ENCODE data around the gene STAM2. TPM values are rescaled to one million over a fixed set of nuclear protein-coding genes. Genes with fewer than 3 reads are reported as not detected.

Gene STAM2
- total RNA-seq, 1 experiment from 2014 or later = 14.2 TPM

DNA sequence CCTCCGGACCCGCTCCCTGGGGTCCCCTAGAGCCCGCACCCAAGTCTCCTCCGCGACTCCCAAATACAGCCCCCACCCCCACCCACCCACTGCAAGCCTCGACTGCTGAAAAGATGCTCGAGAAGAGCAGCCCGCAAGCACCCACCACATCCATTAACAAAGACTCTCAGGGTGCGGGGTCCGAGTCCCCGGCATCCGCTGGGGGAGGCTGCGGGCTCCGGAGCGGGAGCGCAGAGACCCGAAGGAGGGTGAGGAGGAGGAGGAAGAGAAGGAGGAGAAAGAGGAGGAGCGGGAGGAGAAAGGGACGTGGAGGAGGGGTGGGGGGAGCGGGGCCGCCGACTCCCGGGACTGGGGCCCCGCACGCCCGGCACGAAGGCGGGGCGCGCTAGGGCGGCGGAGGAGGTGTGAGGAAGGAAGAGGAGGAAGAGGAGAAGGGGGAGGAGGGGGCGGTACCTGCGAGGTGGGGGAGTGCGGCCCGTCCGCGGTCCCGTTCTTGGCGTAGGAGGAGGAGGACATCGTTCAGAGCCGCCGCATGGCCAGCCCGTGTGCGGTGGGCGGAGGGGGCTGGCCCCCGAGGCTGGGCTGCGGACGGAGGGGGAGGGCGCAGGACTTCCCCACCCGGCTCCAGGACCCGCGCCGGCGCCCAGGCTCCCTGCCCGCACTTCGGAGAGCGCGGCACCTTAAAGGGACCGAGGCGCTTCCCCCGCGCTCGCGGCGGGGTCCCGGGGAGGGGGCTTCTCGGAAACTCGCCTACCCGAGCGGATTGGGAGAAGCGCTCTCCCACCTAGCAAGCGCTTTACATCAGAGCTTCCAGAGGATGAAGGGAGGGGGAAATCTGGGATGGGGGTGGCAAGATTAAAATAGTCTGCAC is 76.8 kb downstream of the STAM2 start, which contains the start of gene CACNB4:
Gene CACNB4 (minus strand): TSS at position 549 of the 871 bp plus-strand sequence.
- H2BK12ac ChIP-seq (ENCODE audit: insufficient read length, low read depth, low read length) = no peak within 1 kb of the TSS
- H3K23ac ChIP-seq (ENCODE audit: insufficient read length, low read depth, low read length) = no peak within 1 kb of the TSS
- WGBS (ENCODE audit: extremely low coverage, insufficient read length, low lambda C conversion rate) = no CpG with 5 or more reads among the region's 73 CpGs
- no peak within 1 kb of the TSS for H4K8ac ChIP-seq (replicated peaks; ENCODE audit: insufficient read length, low read depth, low read length)
- H3K14ac ChIP-seq (ENCODE audit: insufficient read depth, low read length) = peak within 1 kb of the TSS; percentile 76; the same call in 1 of the 2 replicates
- H3K27me3 ChIP-seq (ENCODE audit: insufficient read depth, low read length) = peaks cover 28% of the 10 kb centered on the region; the same call in 1 of the 2 replicates
- H3K56ac ChIP-seq (ENCODE audit: insufficient read length, low read depth, low read length) = no peak within 1 kb of the TSS
- DNase-seq = peak; percentile 75
- peak within 1 kb of the TSS; percentile 75 to 96 for H3K4me3 Mint-ChIP-seq
- H3K79me2 ChIP-seq (ENCODE audit: insufficient read depth, low read length) = no peaks in the 10 kb centered on the region
- no peak within 1 kb of the TSS for H2BK15ac ChIP-seq (ENCODE audit: low read depth, low read length)
- H3K36me3 Mint-ChIP-seq (ENCODE audit: insufficient read depth in 1 of 3, low read depth in 3 of 3) = no peaks in the 10 kb centered on the region; a peak in 1 of 7 replicates
- peak within 1 kb of the TSS; percentile 0 for H3K18ac ChIP-seq (ENCODE audit: insufficient read length, low read depth, low read length)
- H3K4me1 Mint-ChIP-seq = peaks cover 16% of the 10 kb centered on the region in 2 experiments
- no peak within 1 kb of the TSS for H3K4ac ChIP-seq (ENCODE audit: low read depth, low read length)
- H4K91ac ChIP-seq (ENCODE audit: insufficient read length, low read depth, low read length) = no peak within 1 kb of the TSS
- H2BK5ac ChIP-seq (ENCODE audit: insufficient read length, low read length) = no peak within 1 kb of the TSS
- TF ChIP-seq, protein P1, sequence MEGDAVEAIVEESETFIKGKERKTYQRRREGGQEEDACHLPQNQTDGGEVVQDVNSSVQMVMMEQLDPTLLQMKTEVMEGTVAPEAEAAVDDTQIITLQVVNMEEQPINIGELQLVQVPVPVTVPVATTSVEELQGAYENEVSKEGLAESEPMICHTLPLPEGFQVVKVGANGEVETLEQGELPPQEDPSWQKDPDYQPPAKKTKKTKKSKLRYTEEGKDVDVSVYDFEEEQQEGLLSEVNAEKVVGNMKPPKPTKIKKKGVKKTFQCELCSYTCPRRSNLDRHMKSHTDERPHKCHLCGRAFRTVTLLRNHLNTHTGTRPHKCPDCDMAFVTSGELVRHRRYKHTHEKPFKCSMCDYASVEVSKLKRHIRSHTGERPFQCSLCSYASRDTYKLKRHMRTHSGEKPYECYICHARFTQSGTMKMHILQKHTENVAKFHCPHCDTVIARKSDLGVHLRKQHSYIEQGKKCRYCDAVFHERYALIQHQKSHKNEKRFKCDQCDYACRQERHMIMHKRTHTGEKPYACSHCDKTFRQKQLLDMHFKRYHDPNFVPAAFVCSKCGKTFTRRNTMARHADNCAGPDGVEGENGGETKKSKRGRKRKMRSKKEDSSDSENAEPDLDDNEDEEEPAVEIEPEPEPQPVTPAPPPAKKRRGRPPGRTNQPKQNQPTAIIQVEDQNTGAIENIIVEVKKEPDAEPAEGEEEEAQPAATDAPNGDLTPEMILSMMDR (conservative IDR thresholded peaks at IDR 0.05) = no peak
- H3K23me2 ChIP-seq (ENCODE audit: insufficient read length, low read depth, low read length, poor library complexity, severe bottlenecking) = peaks cover 10% of the 10 kb centered on the region
- H3K9ac ChIP-seq (ENCODE audit: extremely low read depth, insufficient read length, low read length) = peak within 1 kb of the TSS; percentile 47
- no peak within 1 kb of the TSS for H2BK20ac ChIP-seq (ENCODE audit: low read depth, low read length, poor library complexity, severe bottlenecking)
- peak within 1 kb of the TSS; percentile 3 for H2AFZ ChIP-seq (ENCODE audit: low read length)
- no peak within 1 kb of the TSS for H4K5ac ChIP-seq (ENCODE audit: insufficient read length, low read depth, low read length)
- no peaks in the 10 kb centered on the region; a peak in 1 of 5 replicates for H3K9me3 Mint-ChIP-seq
- H2BK120ac ChIP-seq (ENCODE audit: low read depth, low read length, poor library complexity, severe bottlenecking) = no peak within 1 kb of the TSS
- no peak within 1 kb of the TSS for H3T11ph ChIP-seq (ENCODE audit: low read length)
- no peak within 1 kb of the TSS for H2AK5ac ChIP-seq (ENCODE audit: insufficient read length, low read length)
- peaks cover 3% of the 10 kb centered on the region; the same call in 1 of the 2 replicates for H3K4me1 ChIP-seq (ENCODE audit: insufficient read depth, low read length)
- H3K27me3 Mint-ChIP-seq (ENCODE audit: low read depth) = peaks cover 81% of the 10 kb centered on the region
- H3K27ac ChIP-seq (ENCODE audit: insufficient read length, low read depth, low read length) = no peak within 1 kb of the TSS
- no peaks in the 10 kb centered on the region for H3K9me3 ChIP-seq (ENCODE audit: control insufficient read depth, low read depth, low read length)
- peak within 1 kb of the TSS in 1 of 3 experiments; percentile 42; a peak in 2 of 7 replicates for H3K27ac Mint-ChIP-seq
- H3K4me2 ChIP-seq (ENCODE audit: insufficient read depth, insufficient read length, low read length) = peak within 1 kb of the TSS; percentile 98
- no peaks in the 10 kb centered on the region for H3K79me1 ChIP-seq (ENCODE audit: insufficient read depth, low read depth, low read length, poor library complexity, severe bottlenecking)
- H4K20me1 ChIP-seq (ENCODE audit: control insufficient read depth, insufficient read depth, insufficient read length) = no peaks in the 10 kb centered on the region

Data from H9 (cell line).